HG03575 (cell line): Measurements from ENCODE around the gene GIT2.

ENCODE experiments used
- ATAC-seq: cut with Tn5 transposase; IDR thresholded peaks from one replicate; pipeline ENCODE4 v1.9.1; 2021; ENCODE audit not compliant: unreplicated experiment, insufficient number of reproducible peaks, low FRiP score; ENCODE audit errors: extremely low read depth

GIT2 gene

DNA sequence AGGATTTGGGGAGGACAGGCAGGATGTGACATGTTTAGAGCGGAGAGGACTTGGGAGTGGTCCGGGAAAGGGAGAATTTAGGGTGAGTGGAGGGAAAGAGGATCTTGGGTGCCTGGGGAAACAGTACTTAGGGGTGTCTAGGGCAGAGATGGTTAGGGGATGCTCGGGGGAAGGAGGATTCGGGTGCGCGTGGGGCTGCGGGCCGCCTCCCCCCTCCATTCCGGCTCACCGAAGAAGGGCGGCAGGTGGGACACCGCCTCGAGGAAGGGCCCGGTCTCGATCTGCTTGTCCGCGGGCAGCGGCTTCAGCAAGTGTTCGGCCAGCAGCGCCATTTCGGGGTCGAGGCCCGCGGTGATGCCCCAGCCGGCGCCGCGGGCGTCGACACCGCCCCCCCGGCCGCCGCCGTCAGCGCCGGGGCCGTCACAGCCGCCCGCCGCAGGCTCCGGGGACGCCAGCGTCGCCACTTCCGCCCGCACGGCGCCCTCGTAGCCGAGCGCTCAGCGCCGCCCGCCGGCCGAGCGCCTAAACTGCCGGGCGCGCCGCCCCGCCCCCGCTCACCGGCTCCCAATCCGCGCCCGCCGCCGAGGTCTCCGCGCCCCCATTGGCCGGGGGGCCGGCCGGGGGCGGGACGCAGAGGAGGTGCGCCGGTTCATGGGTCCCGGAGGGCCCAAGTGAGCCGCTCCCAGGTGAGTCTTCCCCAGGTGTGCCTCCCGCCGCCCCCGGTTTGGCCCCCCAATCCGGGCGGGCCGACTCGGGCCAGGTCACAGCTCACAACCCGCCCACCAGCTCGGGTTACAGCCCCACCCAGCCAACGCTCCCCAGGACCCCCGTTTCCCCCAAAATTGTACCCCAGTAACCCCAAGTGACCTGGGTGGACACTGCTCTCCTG, 115.9 kb downstream of the GIT2 start, which contains the start of gene GLTP:
Gene GLTP, minus strand, starts transcription at position 499 of the 889 bp plus-strand sequence. Its CDS starts 167 bp downstream, at position 332.
- ATAC-seq: no peak
